GM21723 (cell line): ENCODE data around the gene GDPD3.
"Not testable (repeated sequence)": the region's sequence is repeated elsewhere in the genome, so short reads cannot be mapped to it uniquely, and the experiment has no call there.

ENCODE experiments used
- ATAC-seq: cut with Tn5 transposase; IDR thresholded peaks from one replicate; pipeline ENCODE4 v1.9.1; 2021; ENCODE audit warnings: mild to moderate bottlenecking, moderate library complexity; ENCODE audit not compliant: unreplicated experiment

GDPD3 gene

GRCh38 chr16:30124985-30125379 is 11.6 kb upstream of the GDPD3 start:
- no peak for ATAC-seq

- ATAC-seq, result no peak
Observed at GRCh38 chr16:30122604-30123160, 9.3 kb upstream of the GDPD3 start.

GRCh38 chr16:30121741-30122571 is 8.6 kb upstream of the GDPD3 start:
- ATAC-seq, result no peak

DNA sequence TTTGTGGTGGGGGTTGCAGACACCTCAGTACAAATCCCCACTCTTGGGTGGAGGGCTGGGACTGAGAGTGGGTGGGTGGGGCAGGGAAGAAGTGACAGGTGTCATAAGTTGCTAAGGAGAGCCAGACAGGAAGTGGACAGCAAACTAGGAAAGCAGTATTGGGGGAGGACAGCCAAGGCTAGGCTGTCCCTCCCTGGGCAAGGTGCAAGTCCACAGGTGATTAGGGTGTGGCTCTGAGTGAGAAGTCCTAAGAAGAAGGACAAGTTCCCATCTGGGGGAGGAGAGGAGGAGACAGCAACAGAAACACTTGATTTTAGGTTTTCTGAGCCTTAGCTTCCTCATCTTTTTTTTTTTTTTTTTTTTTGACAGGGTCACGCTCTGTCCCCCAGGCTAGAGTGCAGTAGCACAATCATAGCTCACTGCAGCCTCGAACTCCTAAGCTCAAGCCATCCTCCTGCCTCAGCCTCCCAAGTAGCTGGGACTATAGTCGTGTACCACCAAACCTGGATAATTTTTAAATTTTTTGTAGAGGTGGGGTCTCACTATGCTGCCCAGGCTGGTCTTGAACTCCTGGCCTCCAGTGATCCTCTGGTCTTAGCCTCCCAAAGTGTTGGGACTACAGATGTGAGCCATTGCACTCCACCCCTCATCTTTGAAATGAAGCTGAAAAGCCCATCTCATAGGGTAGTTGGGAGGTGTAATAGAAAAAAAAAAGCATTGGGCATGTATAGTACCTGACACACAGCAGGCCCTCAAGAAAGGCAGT is 7.2 kb upstream of the GDPD3 start:
- ATAC-seq, result no peak

DNA sequence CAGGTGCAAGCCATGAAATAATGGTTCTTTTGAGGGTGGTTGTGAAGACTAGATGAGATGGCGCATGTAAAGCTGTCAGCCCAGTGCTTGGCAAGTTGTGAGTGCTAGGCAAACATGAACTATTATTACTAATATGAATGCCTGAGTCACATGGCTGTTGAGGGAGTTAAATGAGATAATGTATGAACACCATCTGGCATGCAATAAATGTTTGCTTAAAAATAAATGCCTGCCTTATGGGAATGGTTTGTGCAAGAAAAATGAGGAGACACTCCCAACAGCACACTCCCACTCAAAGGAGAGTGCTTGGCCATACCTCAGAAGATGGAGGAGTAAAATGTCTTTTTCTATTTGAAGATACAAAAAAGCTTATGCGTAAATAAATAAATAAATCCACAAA is 6.1 kb upstream of the GDPD3 start:
- ATAC-seq, result no peak

DNA sequence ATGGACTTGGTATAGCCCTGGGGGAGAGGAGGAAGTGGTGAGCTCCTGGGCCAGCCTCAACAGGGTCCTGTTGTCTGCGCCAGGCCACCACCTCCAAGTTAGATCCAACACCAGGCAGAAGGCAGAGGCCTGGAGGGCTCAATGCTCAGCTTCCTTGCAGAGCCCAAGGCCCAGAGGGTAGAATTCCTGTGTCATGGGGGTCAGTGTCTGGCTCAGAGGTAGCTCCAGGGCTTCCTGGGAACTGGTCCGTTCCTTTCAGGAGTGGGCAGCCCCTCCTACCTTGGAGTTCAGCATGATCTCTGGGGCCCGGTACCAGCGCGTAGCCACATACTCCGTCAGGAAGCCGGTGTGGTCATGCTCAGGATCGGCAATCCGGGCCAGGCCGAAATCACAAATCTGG is 4.4 kb upstream of the GDPD3 start:
- no peak for ATAC-seq

- ATAC-seq, result no peak
Observed at GRCh38 chr16:30116291-30117207, 3.2 kb upstream of the GDPD3 start.

DNA sequence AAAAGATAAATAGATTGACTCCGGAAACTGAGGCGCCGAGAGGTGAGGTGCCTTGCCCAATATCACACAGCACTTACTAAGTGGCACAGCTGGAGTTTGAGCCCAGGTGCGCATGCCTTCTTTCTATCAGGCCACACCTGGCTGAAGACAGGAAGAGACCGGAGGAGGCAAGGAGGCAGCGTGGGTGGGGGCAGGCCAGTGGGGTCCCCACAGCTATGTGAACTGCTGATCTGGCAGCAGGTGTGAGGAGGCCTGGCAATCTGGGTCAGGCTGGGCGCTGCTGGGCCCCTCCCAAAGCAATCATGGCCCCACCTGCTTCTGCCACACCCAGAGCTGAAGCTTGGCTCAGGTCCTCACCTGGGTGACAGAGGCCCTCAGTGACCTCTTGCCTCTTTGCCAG is 1.9 kb upstream of the GDPD3 start:
- no peak for ATAC-seq

- ATAC-seq, result not testable (repeated sequence)
Observed at GRCh38 chr16:30114833-30115232, 1.5 kb upstream of the GDPD3 start.

GRCh38 chr16:30114411-30114810 is 1.1 kb upstream of the GDPD3 start:
- no peak for ATAC-seq

- no peak for ATAC-seq
Observed at GRCh38 chr16:30113711-30114333, 485 bp upstream of the GDPD3 start.

GRCh38 chr16:30112197-30113030 is 923 bp downstream of the GDPD3 start:
- ATAC-seq, result no peak

DNA sequence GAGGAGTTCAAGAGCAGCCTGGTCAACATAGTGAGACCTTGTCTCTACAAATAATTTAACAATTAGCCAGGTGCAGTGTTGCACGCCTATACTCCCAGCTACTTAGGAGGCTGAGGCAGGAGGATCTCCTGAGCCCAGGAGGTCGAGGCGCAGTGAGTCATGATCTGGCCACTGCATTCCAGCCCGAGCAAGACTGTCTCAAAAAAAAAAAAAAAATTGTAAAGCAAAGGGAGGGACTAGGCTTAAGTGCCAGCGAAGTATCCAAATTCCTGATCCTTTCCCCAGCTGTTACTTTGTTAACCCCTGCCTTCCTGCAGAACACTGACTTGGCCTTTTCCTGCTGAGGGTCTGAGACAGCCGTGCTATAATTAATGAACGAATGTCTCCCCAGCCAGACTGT is 2.7 kb downstream of the GDPD3 start:
- ATAC-seq, result no peak

- ATAC-seq, result no peak
Observed at GRCh38 chr16:30108059-30108850, 5.1 kb downstream of the GDPD3 start.

DNA sequence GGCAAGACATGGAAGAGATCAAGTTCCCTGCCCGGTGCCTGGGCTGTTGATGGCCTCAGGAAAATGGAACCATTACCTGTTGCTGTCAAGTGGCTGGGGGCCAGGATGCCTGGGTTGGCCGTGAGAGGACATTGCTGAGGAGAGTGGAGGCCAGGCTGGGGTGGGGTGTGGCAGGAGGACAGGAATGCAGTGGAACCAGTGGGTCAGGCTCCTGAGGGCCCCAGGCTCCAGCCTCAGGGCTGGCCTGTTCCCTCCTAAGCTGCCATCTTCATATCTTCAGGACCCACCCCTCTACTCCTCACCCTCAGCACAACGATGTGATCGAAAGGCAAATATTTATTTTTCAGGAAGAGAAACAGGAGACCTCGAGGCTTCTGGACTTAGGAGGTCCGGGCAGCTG is 8.8 kb downstream of the GDPD3 start:
- no peak for ATAC-seq

GRCh38 chr16:30104090-30104489 is 9.2 kb downstream of the GDPD3 start:
- no peak for ATAC-seq

- ATAC-seq, result no peak
Observed at GRCh38 chr16:30096862-30097563, 16.3 kb downstream of the GDPD3 start.
